GOT3 (cell line): ENCODE data around the gene TARDBP.
"Not testable (repeated sequence)": the region's sequence is repeated elsewhere in the genome, so short reads cannot be mapped to it uniquely, and the experiment has no call there.

Source experiments
- DNase-seq: peaks from one replicate; lab custom pipeline; 2025; ENCODE audit warnings: mixed read lengths; lab: John Stamatoyannopoulos, UW

TARDBP gene

DNA sequence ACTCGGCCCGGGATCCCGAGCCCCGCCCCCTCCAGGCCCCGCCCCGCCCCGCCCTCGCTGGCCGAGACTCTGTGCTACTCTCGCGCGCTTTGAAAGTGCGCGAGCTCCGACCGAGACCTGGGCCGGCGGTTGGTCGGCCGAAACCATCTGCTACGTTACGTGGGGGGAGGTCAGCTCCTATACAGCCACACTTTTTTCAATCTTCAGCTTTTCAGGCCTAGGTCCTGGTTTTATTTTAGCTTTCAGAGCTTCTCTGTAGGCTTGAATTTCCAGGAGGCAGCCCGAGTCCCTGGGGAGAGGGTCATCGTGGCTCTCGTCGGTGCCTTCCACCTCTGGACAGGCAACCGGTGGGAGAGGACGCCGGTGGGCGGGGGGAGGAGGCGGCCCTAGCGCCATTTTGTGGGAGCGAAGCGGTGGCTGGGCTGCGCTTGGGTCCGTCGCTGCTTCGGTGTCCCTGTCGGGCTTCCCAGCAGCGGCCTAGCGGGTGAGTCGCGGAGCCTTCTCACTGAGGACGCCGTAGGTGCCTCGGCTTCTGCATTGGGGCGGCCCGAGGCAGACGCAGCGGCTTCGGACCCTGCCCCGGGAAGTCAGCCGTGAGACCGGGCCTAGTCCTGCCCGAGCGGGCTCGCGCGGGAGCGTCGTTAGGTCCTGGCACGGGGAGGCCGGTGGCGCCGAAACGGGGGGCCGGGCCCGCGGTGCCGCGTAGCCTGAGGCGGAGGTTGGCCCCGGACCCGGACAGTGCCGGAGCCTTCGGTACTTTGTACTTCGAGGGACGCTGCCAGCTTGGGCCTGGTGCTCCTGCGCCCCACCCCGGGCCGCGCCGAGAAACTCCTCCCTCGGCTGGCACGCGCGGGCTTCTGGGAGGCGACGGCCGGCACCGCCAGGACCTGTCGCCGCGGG lies at the start of gene TARDBP:
TSS of gene TARDBP (plus strand) at position 395 of the 900 bp plus-strand sequence. CDS start 1,074 bp downstream, outside the sequence.
- peak; percentile 77 for DNase-seq

DNA sequence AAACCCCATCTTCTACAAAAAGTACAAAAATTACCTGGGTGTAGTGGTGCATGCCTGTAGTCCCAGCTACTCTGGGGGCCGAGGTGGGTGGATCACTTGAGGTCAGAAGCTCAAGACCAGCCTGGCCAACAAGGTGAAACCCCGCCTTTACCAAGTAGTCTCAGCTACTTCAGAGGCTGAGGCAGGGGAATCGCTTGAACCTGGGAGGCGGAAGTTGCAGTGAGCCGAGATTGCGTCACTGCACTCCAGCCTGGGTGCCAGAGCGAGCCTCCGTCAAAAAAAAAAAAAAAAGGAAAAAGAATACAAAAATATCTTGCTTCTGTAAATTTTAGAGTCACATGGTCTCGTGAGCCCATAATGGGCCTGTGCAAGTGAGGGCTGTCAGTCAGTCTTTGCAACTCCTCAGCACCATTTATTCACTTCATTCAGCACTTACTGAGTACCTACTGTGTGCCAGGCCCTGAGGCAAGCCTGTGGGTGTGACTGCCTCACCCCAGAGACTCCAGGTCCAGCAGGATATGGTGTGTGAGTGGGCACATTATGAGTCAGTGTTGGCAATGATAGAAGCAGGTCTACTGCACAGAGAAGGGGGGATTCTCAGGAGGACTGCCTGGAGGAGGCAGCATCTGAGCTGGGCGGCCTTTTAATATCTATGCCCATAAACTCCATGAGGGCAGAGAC lies 46.8 kb upstream of the TARDBP start:
- no peak for DNase-seq

- no peak for DNase-seq
Measured at GRCh38 chr1:10967090-10967489, 45.4 kb upstream of the TARDBP start.

DNA sequence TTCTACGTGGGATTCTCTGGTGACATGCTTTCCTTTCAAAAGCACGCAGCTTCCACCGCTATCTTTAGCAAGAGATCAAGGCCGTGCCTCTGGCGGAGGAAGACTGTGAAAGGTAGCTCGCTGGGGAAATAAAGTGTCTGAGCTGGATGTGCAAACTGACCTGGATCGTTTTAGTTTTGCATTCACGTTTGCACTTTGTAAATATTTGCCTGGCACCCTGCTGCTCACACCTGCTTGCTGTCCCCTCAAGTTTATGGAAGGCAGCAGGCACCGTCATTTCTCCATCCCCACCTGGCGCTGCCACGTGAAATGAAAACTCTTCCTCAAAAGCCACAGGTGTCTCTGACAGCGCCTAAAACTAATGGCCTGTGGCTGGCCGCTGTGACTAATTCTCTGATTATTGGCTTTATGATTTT lies 44.0 kb upstream of the TARDBP start:
- DNase-seq = no peak

GRCh38 chr1:10969267-10969970 lies 43.0 kb upstream of the TARDBP start:
- no peak for DNase-seq

DNA sequence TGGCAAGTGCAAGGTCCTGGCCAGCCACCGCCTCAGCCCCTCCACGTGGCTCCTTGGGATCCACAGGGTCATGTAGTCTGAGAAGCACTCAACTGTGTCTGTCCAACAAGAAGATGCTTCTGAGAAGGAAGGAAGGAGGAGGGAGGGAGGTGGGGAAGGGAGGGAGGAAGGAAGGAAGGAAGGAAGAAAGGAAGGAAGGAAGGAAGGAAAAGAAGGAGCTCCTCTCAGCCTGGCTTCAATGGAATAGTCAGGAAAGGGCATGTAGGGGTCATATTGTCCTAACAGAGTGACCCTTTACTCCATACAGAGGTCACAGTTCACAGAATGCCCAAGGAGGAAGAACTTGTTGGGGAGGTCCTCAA lies 42.5 kb upstream of the TARDBP start:
- no peak for DNase-seq

DNA sequence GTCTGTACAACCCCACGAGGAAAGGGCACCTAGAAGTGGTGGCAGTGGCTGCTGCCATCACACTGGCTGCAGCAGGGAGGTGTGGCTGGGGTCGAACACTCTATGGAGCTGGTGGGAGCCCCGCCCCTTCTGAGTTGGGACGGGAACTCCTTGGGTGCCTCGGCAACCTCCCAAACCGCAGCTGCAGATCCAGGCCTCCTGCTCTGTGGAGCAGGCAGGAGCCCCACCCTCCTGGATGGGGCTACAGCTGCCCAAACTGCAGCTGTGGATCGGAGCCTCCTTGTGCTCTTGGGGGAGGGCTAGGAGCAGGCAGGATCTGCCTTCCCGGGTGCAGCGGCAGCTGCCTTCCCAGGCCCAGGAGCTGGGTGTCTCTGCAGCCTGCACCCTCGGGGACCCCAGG lies 38.9 kb upstream of the TARDBP start:
- DNase-seq = no peak

- no peak for DNase-seq
Measured at GRCh38 chr1:10973956-10974881, 38.2 kb upstream of the TARDBP start.

DNA sequence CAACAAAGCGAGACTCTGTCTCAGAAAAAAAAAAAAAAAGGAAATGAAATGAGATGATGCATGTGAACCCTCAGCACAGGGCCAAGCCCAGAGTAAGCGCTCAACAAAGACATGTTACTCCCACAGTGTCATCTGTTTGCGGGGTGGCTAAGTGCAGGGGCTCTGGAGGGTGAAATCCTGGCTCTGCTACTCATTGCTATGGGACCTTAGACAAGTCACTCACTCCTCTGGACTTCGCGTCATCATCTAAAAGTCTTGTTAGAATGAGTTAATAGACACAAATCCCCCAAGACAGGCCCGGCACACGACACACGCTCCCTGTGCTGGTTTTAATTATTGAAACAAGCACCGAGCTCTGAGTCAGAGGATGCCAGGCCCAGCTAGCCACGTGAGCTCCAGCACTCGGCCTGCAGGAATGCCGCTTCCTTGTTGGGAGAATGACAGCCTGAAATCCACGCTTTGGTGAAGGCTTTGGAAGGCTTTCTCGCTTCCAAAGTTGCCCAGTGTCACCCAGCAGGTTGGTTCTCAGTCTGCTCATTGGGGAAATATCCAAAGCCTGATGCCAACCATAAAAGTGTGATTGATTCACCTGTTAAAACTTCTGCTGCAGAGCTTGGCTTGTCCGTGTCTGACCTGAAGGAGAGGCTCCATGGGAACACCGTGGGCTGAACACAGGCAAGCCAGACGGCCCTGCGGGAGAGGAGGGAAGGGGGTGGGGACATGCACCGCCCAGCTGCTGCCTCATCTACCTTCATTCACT lies 36.7 kb upstream of the TARDBP start:
- peak; percentile 15 for DNase-seq

DNA sequence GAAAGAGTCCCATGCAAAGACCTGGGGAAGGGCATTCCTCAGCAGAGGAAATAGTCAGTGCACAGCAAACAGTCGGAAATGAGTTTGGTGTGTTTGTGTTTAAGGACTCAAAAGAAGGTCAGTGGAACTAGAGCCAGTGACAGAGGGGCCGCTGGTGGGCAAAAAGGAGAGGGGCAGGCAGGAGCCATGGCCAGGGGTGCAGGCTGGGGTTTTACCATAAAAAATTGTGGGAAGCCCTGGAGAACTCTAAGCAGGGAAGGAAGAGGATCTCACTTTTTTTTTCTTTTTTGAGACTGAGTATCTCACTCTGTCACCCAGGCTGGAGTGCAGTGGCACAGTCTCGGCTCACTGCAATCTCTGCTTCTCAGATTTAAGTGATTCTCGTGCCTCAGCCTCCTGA lies 33.7 kb upstream of the TARDBP start:
- no peak for DNase-seq

GRCh38 chr1:10979483-10979920 lies 33.0 kb upstream of the TARDBP start:
- DNase-seq = no peak

- DNase-seq = peak; percentile 30
Measured at GRCh38 chr1:10980094-10980577, 32.3 kb upstream of the TARDBP start.

- DNase-seq = no peak
Measured at GRCh38 chr1:10980841-10981727, 31.4 kb upstream of the TARDBP start.

- DNase-seq = no peak
Measured at GRCh38 chr1:10986525-10986890, 25.9 kb upstream of the TARDBP start.

DNA sequence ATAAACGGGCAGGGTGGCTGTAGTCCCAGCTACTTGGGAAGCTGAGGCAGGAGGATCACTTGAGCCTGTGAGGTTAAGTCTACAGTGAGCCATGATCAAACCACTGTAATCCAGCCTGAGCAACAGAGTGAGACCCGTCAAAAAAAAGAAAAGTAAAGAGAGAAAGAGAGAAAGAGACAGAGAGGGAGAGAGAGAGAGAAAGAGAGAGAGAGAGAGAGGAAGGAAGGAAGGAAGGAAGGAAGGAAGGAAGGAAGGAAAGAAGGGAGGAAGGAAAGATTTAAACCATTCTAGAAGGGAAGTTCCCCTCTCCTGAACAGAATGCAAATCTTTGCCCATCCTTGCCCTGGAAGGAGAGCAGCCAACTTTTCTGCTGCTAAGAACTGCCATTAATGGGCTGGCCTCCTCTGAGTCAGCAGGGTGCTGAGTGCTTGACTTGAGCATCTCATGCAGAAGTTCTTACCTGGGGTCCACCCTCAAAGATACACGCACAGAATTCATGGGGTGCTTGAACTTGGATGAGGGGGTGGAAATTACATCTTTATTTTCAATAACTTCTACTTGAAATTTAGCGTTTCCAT lies 24.5 kb upstream of the TARDBP start:
- DNase-seq = no peak

- no peak for DNase-seq
Measured at GRCh38 chr1:10989095-10989494, 23.4 kb upstream of the TARDBP start.

DNA sequence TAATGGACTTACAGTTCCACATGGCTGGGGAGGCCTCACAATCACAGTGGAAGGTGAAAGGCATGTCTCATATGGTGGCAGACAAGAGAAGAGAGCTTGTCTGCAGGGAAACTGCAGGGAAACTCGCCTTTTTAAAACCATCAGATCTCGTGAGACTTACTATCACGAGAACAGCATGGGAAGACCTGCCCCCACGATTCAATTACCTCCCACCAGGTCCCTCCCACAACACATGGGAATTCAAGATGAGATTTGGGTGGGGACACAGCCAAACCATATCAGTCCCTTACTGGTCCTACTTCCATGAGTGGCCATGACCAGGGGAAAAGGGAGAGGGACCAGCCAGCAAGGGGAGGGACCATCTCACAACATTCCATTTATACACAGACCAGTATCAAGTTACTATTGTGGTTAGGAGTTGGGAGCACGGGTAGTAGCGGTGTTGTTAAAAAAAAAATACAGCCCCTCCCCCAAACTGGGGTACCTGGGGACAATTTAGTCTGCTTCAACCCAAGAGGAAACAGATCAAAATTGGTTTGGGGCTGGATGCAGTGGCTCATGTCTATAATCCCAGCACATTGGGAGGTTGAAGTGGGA lies 22.4 kb upstream of the TARDBP start:
- not testable (repeated sequence) for DNase-seq

DNA sequence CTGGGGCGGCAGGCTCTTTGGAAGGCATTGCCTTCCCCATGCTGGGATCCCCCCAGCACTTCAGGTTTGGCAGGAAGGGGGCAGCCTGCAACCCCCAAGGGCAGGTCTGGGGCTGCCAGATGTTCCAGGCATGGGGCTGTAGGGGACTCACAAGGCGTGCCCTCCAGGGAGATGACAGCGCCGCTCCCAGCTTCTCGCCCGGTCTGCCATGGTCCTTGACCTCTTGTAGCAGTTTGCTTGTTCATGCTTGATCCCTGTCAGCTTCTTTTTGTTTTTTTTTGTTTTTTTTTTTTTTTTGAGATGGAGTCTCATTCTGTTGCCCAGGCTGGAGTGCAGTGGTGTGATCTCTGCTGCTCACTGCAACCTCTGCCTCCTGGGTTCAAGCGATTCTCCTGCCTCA lies 21.6 kb upstream of the TARDBP start:
- DNase-seq = no peak

DNA sequence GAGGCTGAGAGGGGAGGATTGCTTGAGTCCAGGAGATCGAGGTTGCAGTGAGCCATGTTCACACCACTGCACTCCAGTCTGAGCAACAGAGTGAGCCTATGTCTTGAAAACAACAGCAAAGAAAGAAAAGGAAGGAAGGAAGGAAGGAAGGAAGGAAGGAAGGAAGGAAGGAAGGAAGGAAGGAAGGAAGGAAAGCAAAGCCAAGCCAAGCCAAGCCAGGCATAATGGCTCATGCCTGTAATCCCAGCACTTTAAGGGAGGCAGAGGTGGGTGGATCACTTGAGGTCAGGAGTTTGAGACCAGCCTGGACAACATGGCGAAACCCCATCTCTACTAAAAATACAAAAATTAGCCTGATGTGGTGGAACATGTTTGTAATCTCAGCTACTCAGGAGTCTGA lies 20.4 kb upstream of the TARDBP start:
- DNase-seq = not testable (repeated sequence)
